Stimulated activated CD8-positive, alpha-beta memory T cell treated with anti-CD3 and anti-CD28 coated beads, Interleukin-7, amount 100 ng/mL, for 24 hours (primary cell): ENCODE measurements around the gene NUAK2.
"Not testable (repeated sequence)": the region's sequence is repeated elsewhere in the genome, so short reads cannot be mapped to it uniquely, and the experiment has no call there.

Experiments
- DNase-seq: peaks from one replicate; pipeline ENCODE4 v3.0.0-alpha.2; 2020; ENCODE audit warnings: low read depth

Gene NUAK2

DNA sequence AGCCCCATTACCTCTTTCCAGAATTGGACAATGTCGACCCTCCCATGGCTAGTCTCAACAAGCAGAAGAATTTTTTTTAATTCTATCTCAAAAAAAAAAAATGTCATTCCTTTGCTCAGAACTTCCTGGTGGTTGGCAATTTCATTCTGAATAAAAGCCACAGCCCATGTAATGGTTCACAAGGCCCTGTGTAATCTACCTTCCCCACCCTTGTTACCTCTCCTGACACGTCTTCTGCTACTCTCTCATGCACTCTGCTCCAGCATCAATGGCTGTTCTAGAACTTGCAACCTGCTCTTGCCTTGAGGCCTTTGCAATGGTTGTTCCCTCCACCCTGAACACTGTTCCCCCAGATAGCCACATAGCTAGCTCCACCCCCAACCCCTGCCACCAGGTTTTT, 25.4 kb downstream of the NUAK2 start:
- no peak for DNase-seq

GRCh38 chr1:205294934-205295333, 26.6 kb downstream of the NUAK2 start:
- no peak for DNase-seq

GRCh38 chr1:205294175-205294917, 27.2 kb downstream of the NUAK2 start:
- DNase-seq, result no peak

DNA sequence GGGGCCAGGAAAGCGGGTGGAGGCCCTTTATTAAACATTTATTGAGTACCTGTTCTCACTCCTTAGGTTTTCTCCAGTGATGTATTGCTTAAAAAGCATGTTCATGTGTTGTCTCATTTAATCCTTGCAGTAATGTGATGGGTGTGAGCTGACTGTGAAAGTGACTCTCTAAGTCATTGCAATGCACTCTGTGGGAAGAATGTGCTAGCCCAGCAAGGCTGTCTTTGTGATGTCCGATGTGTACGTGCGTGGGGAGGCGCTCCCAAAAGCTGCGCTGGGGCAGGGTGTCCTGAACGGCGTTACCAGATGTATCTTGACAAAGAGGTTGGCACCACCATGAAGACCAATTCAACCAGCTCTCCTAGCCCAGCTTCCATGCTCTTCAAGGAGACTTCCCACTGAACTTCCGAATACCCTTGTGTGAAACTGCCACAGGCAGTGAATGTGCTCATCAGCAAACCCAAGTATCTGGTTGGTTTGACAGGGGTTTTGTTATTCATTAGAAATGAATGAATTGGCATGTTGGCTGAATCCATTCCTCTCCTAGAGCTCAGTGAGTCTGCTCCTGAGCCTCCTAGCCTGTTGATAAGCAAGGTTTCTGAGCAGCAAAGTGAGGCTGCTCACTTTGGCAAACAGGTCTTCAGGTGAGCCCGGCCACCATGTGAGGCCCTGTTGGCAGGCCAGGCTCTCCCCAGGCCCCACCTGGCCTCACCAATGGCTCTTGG, 28.0 kb downstream of the NUAK2 start:
- DNase-seq, result no peak

DNA sequence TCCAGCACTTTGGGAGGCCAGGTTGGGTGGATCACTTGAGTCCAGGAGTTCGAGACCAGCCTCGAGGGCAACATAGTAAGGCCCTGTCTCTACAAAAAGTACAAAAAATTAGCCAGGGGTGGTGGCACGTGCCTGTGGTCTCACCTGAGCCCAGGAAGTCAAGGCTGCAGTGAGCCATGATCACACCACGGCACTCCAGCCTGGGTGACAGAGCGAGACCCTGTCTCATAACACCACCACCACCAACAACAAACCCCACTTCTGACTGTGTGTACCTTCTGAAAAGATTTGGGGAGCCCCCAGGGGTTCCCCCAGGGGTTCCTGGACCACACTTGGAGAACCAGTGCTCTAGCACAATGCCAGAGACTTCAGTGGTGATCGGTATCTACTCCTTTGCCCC, 29.9 kb downstream of the NUAK2 start:
- DNase-seq, result no peak

DNA sequence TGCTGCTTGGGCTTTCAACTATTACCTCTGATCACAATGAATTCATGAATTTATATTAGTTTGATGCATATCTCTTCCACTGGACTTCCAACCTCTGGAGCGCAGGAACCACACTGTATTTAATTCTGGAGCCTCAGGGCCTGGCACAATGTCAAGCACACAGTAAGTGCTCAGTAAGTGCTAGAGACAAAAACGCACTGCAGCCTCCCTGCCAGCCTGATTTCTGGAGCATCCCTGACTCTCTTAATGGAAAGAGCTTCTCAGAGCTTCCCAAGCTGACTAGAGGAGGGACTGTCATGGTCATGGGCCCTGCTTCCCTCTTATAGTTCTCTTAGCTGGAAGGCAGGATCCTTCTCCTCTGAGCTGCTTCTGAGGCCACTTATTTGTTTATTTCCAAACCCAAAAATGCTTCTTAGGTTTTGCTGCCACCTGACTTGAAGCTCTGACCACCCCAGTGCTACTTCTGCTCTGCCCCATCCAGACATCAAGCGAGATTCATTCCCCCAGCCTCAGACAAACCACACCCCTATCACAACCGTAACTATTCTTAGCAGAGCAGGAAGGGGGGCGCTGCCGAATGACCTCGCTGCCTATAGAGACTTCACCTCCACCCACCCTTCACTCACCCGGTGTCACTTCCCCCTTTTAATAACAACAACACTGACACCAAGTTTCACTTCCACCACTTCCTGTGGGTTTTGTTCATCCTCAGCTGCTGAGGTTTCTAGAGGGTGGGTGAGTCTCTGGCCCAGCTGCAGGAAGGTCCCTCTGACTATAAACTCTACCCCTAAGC, 33.6 kb downstream of the NUAK2 start:
- DNase-seq, result peak; percentile 60

GRCh38 chr1:205287076-205287475, 34.5 kb downstream of the NUAK2 start:
- no peak for DNase-seq

GRCh38 chr1:205286335-205286950, 35.1 kb downstream of the NUAK2 start:
- peak; percentile 33 for DNase-seq

DNA sequence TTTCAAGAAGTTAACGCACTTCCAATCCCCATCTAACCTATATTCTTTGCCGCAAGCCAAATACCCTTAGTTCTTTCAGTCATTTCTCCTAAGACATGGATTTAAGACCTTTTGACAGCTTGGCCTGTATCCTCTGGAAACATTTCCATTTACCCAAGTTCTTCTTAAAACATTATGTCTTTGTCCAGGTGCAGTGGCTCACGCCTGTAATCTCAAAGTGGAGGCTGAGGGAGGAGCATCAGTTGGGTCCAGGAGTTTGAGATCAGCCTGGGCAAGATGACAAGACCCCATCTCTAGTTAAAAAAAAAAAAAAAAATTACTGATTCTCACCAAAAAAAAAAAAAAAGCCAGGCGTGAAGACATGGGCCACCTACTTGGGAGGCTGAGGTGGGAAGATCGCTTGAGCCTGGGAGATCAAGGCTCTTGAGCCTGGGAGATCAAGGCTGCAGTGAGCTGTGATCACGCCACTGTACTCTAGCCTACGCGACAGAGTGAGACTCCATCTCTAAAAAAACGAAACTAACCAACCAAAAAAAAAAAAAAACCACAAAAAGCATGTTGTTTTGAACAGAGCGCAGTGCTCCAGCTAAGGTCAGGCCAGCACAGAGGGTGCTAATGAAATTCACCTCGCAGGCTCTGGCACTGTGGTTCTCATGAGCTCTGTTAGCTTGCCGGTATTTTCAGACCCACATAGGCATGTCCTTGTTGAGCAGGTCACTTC, 36.0 kb downstream of the NUAK2 start:
- no peak for DNase-seq

DNA sequence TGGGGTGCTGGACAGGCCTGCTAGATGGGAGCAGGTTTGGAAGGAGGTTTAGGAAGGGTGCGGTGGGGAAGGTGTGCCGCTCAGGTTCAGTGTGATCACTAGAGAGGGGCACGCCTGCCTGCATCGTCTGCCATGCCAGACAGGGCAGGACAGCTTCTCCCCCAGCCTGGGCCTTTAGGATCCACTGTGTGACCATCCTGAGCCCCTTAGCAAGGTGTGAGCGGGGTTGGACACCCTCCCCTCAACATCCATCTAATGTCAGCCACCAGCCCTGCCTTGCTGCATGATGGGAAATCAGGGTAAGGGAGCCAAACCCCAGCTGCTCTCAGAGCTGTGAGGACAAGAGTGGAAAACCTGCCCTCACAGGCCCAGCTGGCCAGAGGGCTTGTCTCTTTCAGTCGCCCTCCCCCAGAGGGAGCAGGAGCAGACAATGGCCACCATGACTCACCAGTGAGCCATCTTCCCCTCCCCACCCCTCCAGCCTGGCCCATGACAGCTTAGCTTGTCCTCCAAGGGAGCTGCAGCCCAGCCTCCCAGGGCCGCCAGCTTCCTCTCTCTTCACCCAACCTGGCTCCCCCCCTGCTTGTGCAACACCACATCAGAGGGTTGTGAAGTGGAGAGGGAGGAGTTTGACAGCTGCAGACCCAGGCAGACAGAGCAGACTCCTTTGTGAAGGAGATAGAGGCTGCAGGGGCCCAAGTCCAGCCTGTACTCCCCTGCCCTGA, 37.0 kb downstream of the NUAK2 start:
- DNase-seq, result peak; percentile 51

- DNase-seq, result no peak
These were observed 38.0 kb downstream of the NUAK2 start for GRCh38 chr1:205283270-205284147.

DNA sequence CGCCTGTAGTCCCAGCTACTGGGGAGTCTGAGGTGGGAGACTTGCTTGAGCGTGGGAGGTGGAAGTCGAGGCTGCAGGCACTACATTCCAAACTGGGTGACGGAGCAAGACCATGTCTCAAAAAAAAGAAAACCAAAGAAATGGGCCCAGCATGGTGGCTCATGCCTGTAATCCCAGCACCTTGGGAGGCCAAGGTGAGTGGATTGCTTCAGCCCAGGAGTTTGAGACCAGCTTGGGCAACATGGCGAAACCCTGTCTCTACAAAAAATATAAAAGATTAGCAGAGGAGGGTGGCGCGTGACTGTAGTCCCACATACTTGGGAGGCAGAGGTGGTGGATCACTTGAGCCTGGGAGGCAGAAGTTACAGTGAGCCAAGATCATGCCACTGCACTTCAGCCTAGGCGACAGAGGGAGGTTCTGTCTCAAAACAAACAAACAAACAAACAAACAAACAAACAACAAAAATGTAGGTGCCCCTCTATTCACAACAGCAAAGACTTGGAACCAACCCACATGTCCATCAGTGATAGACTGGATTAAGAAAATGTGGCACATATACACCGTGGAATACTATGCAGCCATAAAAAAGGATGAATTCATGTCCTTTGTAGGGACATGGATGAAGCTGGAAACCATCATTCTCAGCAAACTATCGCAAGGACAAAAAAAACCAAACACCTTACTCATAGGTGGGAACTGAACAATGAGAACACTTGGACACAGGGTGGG, 40.7 kb downstream of the NUAK2 start:
- not testable (repeated sequence) for DNase-seq

DNA sequence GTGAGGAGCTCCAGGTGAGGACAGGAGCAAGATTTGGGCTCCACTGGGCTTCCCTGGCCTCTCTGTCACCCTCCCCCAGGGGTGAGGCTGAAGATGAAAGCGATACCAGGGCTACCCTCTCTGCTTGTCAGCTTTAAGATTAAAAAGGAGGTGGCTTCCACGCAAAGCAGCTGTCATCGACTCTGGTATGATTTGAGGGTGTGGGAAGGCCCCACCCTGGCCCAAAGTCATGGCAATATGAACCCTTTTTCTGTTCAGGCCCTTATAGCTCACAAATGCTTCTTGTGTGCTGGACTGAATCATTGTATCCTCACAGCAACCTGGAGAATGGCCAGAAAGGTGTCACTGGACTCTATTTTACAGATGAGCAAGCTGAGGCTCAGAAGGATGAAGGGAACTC, 41.6 kb downstream of the NUAK2 start:
- DNase-seq, result no peak

DNA sequence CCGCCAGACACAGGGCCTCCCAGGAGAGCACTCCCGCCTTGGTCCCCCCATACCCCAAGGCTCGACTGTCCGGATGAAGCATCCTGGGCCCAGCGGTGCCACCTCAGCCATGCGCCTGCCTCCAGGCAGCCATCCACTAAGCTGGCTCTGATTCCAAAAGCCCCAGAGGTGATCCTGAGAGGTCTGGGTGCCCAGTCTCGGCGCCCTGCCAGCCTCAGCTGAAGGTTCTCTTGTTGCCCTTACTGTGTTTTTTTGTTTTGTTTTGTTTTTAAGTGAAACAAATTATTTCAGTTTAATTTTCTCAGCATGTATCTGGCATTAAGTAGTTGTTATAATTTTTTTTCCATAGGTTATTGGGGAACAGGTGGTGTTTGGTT, 44.9 kb downstream of the NUAK2 start:
- no peak for DNase-seq

GRCh38 chr1:205275916-205276688, 45.4 kb downstream of the NUAK2 start:
- DNase-seq, result no peak

DNA sequence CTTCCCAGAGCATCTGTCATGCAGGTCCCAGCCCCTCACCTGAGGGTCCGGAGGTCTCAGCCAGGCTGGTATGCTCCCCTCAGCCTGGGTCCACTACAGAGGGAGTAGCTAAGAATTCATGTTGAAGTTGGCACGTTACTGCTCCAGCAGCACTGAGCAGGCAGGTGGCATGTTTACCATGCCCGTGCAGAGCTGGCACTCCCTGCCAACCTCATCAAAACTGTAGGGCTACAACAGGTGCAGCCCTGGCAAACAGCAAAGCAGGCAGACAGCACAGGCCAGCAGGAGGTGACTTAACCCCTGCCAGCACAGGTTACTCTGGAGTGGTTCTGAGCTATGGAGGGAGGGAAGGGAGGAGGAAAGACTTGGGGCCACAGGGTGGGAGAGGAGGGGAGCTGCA, 46.4 kb downstream of the NUAK2 start:
- no peak for DNase-seq

DNA sequence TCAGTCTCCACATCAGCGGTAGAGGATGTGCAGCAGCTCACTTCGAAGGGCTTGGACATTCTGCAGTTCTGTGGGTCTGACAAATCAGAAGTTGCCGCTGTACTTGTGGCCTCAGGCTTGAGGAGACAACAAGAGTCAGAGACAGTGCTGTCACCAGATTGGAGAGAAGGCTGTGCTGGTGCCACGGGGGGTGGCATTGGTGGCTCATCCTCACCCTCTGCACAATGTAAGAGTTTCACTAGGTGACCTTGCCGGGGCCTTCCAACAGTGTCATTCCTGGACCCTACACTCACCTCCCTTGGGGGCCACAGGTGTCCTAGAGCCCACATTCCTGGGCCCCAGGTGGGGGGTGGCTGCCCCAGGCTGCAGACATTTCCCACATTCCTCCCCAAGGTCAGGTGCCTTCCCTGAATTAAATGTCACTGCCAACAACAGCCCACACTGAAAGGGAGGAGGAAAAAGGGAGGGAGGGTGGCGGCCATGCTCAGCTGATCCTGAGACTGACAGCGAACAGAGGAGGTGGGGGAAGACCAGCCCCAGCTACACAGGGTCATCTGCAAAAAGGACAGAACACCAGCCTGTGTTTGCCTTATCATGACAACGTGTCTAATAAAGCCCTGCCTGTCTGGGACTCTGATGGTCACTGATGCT, 47.4 kb downstream of the NUAK2 start:
- DNase-seq, result no peak

GRCh38 chr1:205273551-205273982, 48.0 kb downstream of the NUAK2 start:
- DNase-seq, result peak; percentile 75
